BLaER1 (cell line): ENCODE data around the gene NPFF.

Experiments used
- H3K27ac ChIP-seq: shearing (Covaris generic); formaldehyde crosslinking; 2 replicates; pipeline ENCODE4 v1.8.1; 2022
- H3K27me3 ChIP-seq: shearing (Covaris generic); formaldehyde crosslinking; 2 replicates; pipeline ENCODE4 v1.8.1; 2022
- H3K36me3 ChIP-seq: shearing (Covaris generic); formaldehyde crosslinking; 2 replicates; pipeline ENCODE4 v1.8.1; 2022
- H3K4me1 ChIP-seq: shearing (Covaris generic); formaldehyde crosslinking; 2 replicates; pipeline ENCODE4 v1.8.1; 2022
- H3K4me2 ChIP-seq: shearing (Covaris generic); formaldehyde crosslinking; 2 replicates; pipeline ENCODE4 v1.8.1; 2022
- H3K4me3 ChIP-seq: shearing (Covaris generic); formaldehyde crosslinking; 2 replicates; pipeline ENCODE4 v1.8.1; 2022
- H3K9ac ChIP-seq: shearing (Covaris generic); formaldehyde crosslinking; 2 replicates; pipeline ENCODE4 v1.8.1; 2022
- H3K9me3 ChIP-seq: shearing (Covaris generic); formaldehyde crosslinking; 2 replicates; pipeline ENCODE4 v1.8.1; 2022
- H4K20me1 ChIP-seq: shearing (Covaris generic); formaldehyde crosslinking; 2 replicates; pipeline ENCODE4 v1.8.1; 2022
- Cebpa-rat ChIP-seq: shearing (Covaris generic); IDR thresholded peaks from 2 replicates; pipeline ENCODE4 v1.8.1; 2022

NPFF gene

GRCh38 chr12:53533471-53533870 lies 26.2 kb upstream of the NPFF start:
- H3K9ac ChIP-seq: no peak overlapping the region
- H3K4me3 ChIP-seq: no peak overlapping the region
- peaks cover 97% of the 10 kb centered on the region for H3K36me3 ChIP-seq
- no peaks in the 10 kb centered on the region for H3K4me1 ChIP-seq
- TF ChIP-seq Cebpa-rat: no peak
- H3K4me2 ChIP-seq: no peak overlapping the region
- H3K27me3 ChIP-seq: no peaks in the 10 kb centered on the region
- H3K27ac ChIP-seq: no peak overlapping the region
- H3K9me3 ChIP-seq: no peaks in the 10 kb centered on the region
- H4K20me1 ChIP-seq: no peaks in the 10 kb centered on the region

- H3K36me3 ChIP-seq: peaks cover 92% of the 10 kb centered on the region
- no peak overlapping the region for H3K4me2 ChIP-seq
- no peak overlapping the region for H3K4me3 ChIP-seq
- no peaks in the 10 kb centered on the region for H4K20me1 ChIP-seq
- TF ChIP-seq Cebpa-rat: no peak
- H3K27ac ChIP-seq: no peak overlapping the region
- H3K9ac ChIP-seq: no peak overlapping the region
- H3K27me3 ChIP-seq: no peaks in the 10 kb centered on the region
- H3K9me3 ChIP-seq: no peaks in the 10 kb centered on the region
- no peaks in the 10 kb centered on the region for H3K4me1 ChIP-seq
Observed at GRCh38 chr12:53532524-53533445, 25.5 kb upstream of the NPFF start.

GRCh38 chr12:53532021-53532420 lies 24.7 kb upstream of the NPFF start:
- no peak overlapping the region for H3K9ac ChIP-seq
- H3K9me3 ChIP-seq: no peaks in the 10 kb centered on the region
- H3K27me3 ChIP-seq: no peaks in the 10 kb centered on the region
- peaks cover 92% of the 10 kb centered on the region for H3K36me3 ChIP-seq
- H3K27ac ChIP-seq: no peak overlapping the region
- no peak for TF ChIP-seq Cebpa-rat
- H3K4me3 ChIP-seq: no peak overlapping the region
- no peaks in the 10 kb centered on the region for H4K20me1 ChIP-seq
- H3K4me1 ChIP-seq: no peaks in the 10 kb centered on the region
- H3K4me2 ChIP-seq: no peak overlapping the region

- Histone ChIP-seq H3K9me3 (no peaks in the 10 kb centered on the region), H3K36me3 (peaks cover 92% of the 10 kb centered on the region)
Observed at GRCh38 chr12:53530920-53531319, 23.6 kb upstream of the NPFF start.

GRCh38 chr12:53530061-53530460 lies 22.8 kb upstream of the NPFF start:
- Histone ChIP-seq H3K4me3 (no peak overlapping the region), H3K4me2 (no peak overlapping the region), H3K9me3 (no peaks in the 10 kb centered on the region), H3K27ac (no peak overlapping the region), H3K36me3 (peaks cover 92% of the 10 kb centered on the region), H3K27me3 (no peaks in the 10 kb centered on the region), H3K9ac (no peak overlapping the region), H3K4me1 (no peaks in the 10 kb centered on the region), H4K20me1 (no peaks in the 10 kb centered on the region)
- TF ChIP-seq Cebpa-rat: no peak

More at GRCh38 chr12:53530920-53531319, 23.6 kb upstream of the NPFF start:
- Histone ChIP-seq H3K27me3 (no peaks in the 10 kb centered on the region), H3K4me3 (no peak overlapping the region), H3K4me2 (no peak overlapping the region), H3K9ac (no peak overlapping the region), H3K27ac (no peak overlapping the region), H3K4me1 (no peaks in the 10 kb centered on the region), H4K20me1 (no peaks in the 10 kb centered on the region)
- TF ChIP-seq Cebpa-rat: no peak

GRCh38 chr12:53524476-53524875 lies 17.2 kb upstream of the NPFF start:
- no peaks in the 10 kb centered on the region; the same call in 1 of the 2 replicates for H4K20me1 ChIP-seq
- H3K9ac ChIP-seq: no peak overlapping the region
- H3K4me3 ChIP-seq: no peak overlapping the region
- H3K9me3 ChIP-seq: no peaks in the 10 kb centered on the region
- H3K4me2 ChIP-seq: no peak overlapping the region
- peaks cover 12% of the 10 kb centered on the region for H3K4me1 ChIP-seq
- no peak for TF ChIP-seq Cebpa-rat
- no peak overlapping the region for H3K27ac ChIP-seq
- no peaks in the 10 kb centered on the region for H3K27me3 ChIP-seq
- H3K36me3 ChIP-seq: peaks cover 92% of the 10 kb centered on the region

GRCh38 chr12:53523131-53523530 lies 15.8 kb upstream of the NPFF start:
- TF ChIP-seq Cebpa-rat: no peak
- Histone ChIP-seq H3K9ac (no peak overlapping the region), H3K4me1 (peaks cover 14% of the 10 kb centered on the region), H3K27ac (no peak overlapping the region), H3K4me2 (no peak overlapping the region), H3K9me3 (no peaks in the 10 kb centered on the region), H3K36me3 (peaks cover 97% of the 10 kb centered on the region), H4K20me1 (no peaks in the 10 kb centered on the region; the same call in 1 of the 2 replicates), H3K4me3 (no peak overlapping the region), H3K27me3 (no peaks in the 10 kb centered on the region)

- Histone ChIP-seq H3K4me2 (no peak overlapping the region), H3K27ac (no peak overlapping the region), H3K27me3 (no peaks in the 10 kb centered on the region), H3K9ac (no peak overlapping the region), H3K9me3 (no peaks in the 10 kb centered on the region), H4K20me1 (no peaks in the 10 kb centered on the region; the same call in 1 of the 2 replicates), H3K4me1 (peaks cover 14% of the 10 kb centered on the region), H3K4me3 (no peak overlapping the region), H3K36me3 (peaks cover 100% of the 10 kb centered on the region)
- TF ChIP-seq Cebpa-rat: no peak
Observed at GRCh38 chr12:53518381-53518780, 11.1 kb upstream of the NPFF start.

GRCh38 chr12:53516758-53517455 lies 9.6 kb upstream of the NPFF start:
- Histone ChIP-seq H3K36me3 (peaks cover 100% of the 10 kb centered on the region), H3K4me1 (peaks cover 14% of the 10 kb centered on the region), H3K4me3 (no peak overlapping the region), H4K20me1 (no peaks in the 10 kb centered on the region; the same call in 1 of the 2 replicates), H3K4me2 (no peak overlapping the region), H3K9me3 (no peaks in the 10 kb centered on the region), H3K27ac (no peak overlapping the region), H3K27me3 (no peaks in the 10 kb centered on the region), H3K9ac (no peak overlapping the region)
- TF ChIP-seq Cebpa-rat: no peak

GRCh38 chr12:53515291-53515680 lies 8.0 kb upstream of the NPFF start:
- Histone ChIP-seq H3K4me3 (no peak overlapping the region), H3K27ac (no peak overlapping the region), H3K4me2 (no peak overlapping the region), H3K27me3 (no peaks in the 10 kb centered on the region), H3K9me3 (no peaks in the 10 kb centered on the region), H4K20me1 (no peaks in the 10 kb centered on the region; the same call in 1 of the 2 replicates), H3K4me1 (peaks cover 10% of the 10 kb centered on the region), H3K9ac (no peak overlapping the region), H3K36me3 (peaks cover 100% of the 10 kb centered on the region)
- no peak for TF ChIP-seq Cebpa-rat
